Measurements from ENCODE around the gene SORBS2. TPM values are rescaled to one million over a fixed set of nuclear protein-coding genes. Genes with fewer than 3 reads are reported as not detected.

The SORBS2 gene
- total RNA-seq, 1 experiment from 2014 or later, result 44.5 TPM

- TF ChIP-seq, protein P1, sequence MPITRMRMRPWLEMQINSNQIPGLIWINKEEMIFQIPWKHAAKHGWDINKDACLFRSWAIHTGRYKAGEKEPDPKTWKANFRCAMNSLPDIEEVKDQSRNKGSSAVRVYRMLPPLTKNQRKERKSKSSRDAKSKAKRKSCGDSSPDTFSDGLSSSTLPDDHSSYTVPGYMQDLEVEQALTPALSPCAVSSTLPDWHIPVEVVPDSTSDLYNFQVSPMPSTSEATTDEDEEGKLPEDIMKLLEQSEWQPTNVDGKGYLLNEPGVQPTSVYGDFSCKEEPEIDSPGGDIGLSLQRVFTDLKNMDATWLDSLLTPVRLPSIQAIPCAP (CRISPR knock-in tag; IDR thresholded peaks at IDR 0.05), result no peak
- TF ChIP-seq NFE2L1 (CRISPR knock-in tag; IDR thresholded peaks at IDR 0.05), result no peak
- peak; percentile 73 for TF ChIP-seq GTF2I (CRISPR knock-in tag; conservative IDR thresholded peaks at IDR 0.05)
- no peak for TF ChIP-seq FOXJ3 (CRISPR knock-in tag; IDR thresholded peaks at IDR 0.05; ENCODE audit: borderline replicate concordance)
- no peak for TF ChIP-seq NR1H2 (CRISPR knock-in tag; IDR thresholded peaks at IDR 0.05)
- no peak for TF ChIP-seq MYBL2 (CRISPR knock-in tag; IDR thresholded peaks at IDR 0.05)
- TF ChIP-seq FOXP4 (CRISPR knock-in tag; IDR thresholded peaks at IDR 0.05), result 0 out of 2 replicates have a peak, but pooled peaks have one; percentile 31
Observed at GRCh38 chr4:185740471-185740873, 71.5 kb downstream of the SORBS2 start (continued).

- H3K27me3 Mint-ChIP-seq (ENCODE audit: low read depth), result no peaks in the 10 kb centered on the region; the same call in 1 of the 2 replicates
- peaks cover 5% of the 10 kb centered on the region; the same call in 1 of the 2 replicates for H3K9me3 Mint-ChIP-seq
- DNase-seq (ENCODE audit: low spot score) (no peak), ATAC-seq (no peak)
- POLR2A ChIA-PET, result no interaction called here
- TF ChIP-seq ESRRA (CRISPR knock-in tag; IDR thresholded peaks at IDR 0.05; ENCODE audit: borderline replicate concordance), result no peak
- no peak for TF ChIP-seq SMAD4 (CRISPR knock-in tag; IDR thresholded peaks at IDR 0.05)
- H3K4me1 Mint-ChIP-seq, result peaks cover 72% of the 10 kb centered on the region
- CTCF ChIA-PET, result interaction anchor here (0.6 kb wide), 1 partner anchor 290 kb away, joined by 6 read pairs; no protein-coding TSS in a partner anchor
- no peak overlapping the region for H3K4me3 Mint-ChIP-seq
- peaks cover 2% of the 10 kb centered on the region for H3K36me3 Mint-ChIP-seq
- no peak overlapping the region for H3K27ac Mint-ChIP-seq
Observed at GRCh38 chr4:185738820-185739219, 73.2 kb downstream of the SORBS2 start.

GRCh38 chr4:185738038-185738552, 73.9 kb downstream of the SORBS2 start:
- POLR2A ChIA-PET, result no interaction called here
- TF ChIP-seq ZNF671 (CRISPR knock-in tag; IDR thresholded peaks at IDR 0.05), result no peak
- H3K27me3 Mint-ChIP-seq (ENCODE audit: low read depth), result no peaks in the 10 kb centered on the region; the same call in 1 of the 2 replicates
- ATAC-seq (no peak), DNase-seq (ENCODE audit: low spot score) (no peak)
- CTCF ChIA-PET, result no interaction called here
- 0 out of 2 replicates have a peak overlapping the region, but pooled peaks have one; percentile 22 for H3K27ac Mint-ChIP-seq
- peaks cover 9% of the 10 kb centered on the region for H3K36me3 Mint-ChIP-seq
- no peak overlapping the region for H3K4me3 Mint-ChIP-seq
- H3K9me3 Mint-ChIP-seq, result peaks cover 7% of the 10 kb centered on the region
- H3K4me1 Mint-ChIP-seq, result peaks cover 73% of the 10 kb centered on the region

DNA sequence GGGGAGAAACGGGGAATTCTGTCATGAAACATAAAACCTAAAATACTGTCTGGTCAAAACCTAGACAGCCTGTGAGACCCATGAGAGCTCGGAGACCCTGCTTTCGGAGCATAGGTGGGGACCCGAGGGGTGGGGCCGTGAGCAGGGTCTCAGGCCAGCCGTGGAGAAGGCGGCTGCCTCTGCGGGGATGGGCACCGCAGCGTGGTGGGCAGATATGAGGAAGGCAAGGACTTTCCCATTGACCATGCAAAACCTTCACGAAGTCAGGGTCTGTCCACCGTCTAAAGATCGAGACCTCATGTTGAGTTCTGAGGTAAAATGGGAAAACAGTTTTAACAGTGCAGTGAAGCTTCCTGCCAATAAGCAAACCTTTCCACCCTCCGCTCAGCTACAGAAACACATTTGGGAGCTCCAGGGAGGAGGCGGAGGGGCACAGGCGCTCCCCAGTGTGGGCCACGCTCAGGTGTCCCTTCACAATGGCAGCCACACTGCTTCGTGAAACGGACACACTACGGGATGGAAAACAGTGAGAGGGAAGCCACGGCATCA, 74.4 kb downstream of the SORBS2 start:
- Mint-ChIP-seq H3K4me1 (peaks cover 72% of the 10 kb centered on the region), H3K9me3 (peaks cover 13% of the 10 kb centered on the region), H3K27ac (no peak overlapping the region), H3K27me3 (ENCODE audit: low read depth) (no peaks in the 10 kb centered on the region; the same call in 1 of the 2 replicates), H3K36me3 (peaks cover 15% of the 10 kb centered on the region), H3K4me3 (no peak overlapping the region)
- ChIA-PET POLR2A (no interaction called here), CTCF (no interaction called here)
- no peak for DNase-seq (ENCODE audit: low spot score)
- no peak for ATAC-seq
- TF ChIP-seq ETV6 (CRISPR knock-in tag; IDR thresholded peaks at IDR 0.05), result no peak
- TF ChIP-seq AFF4 (CRISPR knock-in tag; IDR thresholded peaks at IDR 0.05; ENCODE audit: borderline replicate concordance), result no peak
- no peak for TF ChIP-seq EMX1 (CRISPR knock-in tag; IDR thresholded peaks at IDR 0.05)
- no peak for TF ChIP-seq SMAD3 (CRISPR knock-in tag; IDR thresholded peaks at IDR 0.05; ENCODE audit: borderline replicate concordance)
- TF ChIP-seq ZNF423 (CRISPR knock-in tag; IDR thresholded peaks at IDR 0.05), result no peak
- TF ChIP-seq, protein P2, sequence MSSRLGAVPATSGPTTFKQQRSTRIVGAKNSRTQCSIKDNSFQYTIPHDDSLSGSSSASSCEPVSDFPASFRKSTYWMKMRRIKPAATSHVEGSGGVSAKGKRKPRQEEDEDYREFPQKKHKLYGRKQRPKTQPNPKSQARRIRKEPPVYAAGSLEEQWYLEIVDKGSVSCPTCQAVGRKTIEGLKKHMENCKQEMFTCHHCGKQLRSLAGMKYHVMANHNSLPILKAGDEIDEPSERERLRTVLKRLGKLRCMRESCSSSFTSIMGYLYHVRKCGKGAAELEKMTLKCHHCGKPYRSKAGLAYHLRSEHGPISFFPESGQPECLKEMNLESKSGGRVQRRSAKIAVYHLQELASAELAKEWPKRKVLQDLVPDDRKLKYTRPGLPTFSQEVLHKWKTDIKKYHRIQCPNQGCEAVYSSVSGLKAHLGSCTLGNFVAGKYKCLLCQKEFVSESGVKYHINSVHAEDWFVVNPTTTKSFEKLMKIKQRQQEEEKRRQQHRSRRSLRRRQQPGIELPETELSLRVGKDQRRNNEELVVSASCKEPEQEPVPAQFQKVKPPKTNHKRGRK (CRISPR knock-in tag; IDR thresholded peaks at IDR 0.05; ENCODE audit: borderline replicate concordance), result no peak
- TF ChIP-seq GTF2I (CRISPR knock-in tag; conservative IDR thresholded peaks at IDR 0.05), result no peak
- no peak for TF ChIP-seq E2F1 (CRISPR knock-in tag; IDR thresholded peaks at IDR 0.05)
- no peak for TF ChIP-seq ZNF281 (CRISPR knock-in tag; IDR thresholded peaks at IDR 0.05)

Measured in WTC11 (cell line).